ENCODE data around the gene ACSM5. TPM values are rescaled to one million over a fixed set of nuclear protein-coding genes. Genes with fewer than 3 reads are reported as not detected.
"Not testable (repeated sequence)": the region's sequence is repeated elsewhere in the genome, so short reads cannot be mapped to it uniquely, and the experiment has no call there.

Gene ACSM5
- total RNA-seq, 2 experiments from 2014 or later: not detected

GRCh38 chr16:20460313-20460712 is 51.0 kb downstream of the ACSM5 start:
- not testable (repeated sequence) for H3K4me1 Mint-ChIP-seq, H3K36me3 Mint-ChIP-seq, H3K27me3 Mint-ChIP-seq, H3K4me3 Mint-ChIP-seq, H3K27ac Mint-ChIP-seq, H3K9me3 Mint-ChIP-seq, DNase-seq

DNA sequence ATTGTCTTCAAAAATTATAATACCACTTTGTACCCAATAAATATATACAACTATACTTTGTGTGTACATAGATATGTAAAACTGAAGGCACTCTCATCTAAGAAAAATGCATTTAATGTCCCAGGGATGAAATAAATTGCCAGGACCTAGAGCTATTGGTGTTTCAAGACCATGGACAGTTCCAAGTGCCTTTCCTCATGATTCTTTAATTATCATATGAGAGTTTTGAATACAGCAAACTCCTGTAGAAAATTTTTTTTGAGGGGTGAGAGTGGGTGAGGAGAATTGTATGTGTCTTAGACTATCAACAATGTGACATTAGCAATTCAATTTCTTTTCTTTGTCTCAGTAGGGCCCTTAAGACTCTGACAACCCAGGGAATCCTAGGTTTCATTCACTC is 59.6 kb downstream of the ACSM5 start:
- not testable (repeated sequence) for H3K36me3 Mint-ChIP-seq, DNase-seq, H3K9me3 Mint-ChIP-seq, H3K27me3 Mint-ChIP-seq, H3K4me1 Mint-ChIP-seq, H3K27ac Mint-ChIP-seq, H3K4me3 Mint-ChIP-seq

GRCh38 chr16:20469930-20470329 is 60.6 kb downstream of the ACSM5 start:
- H3K27me3 Mint-ChIP-seq, H3K9me3 Mint-ChIP-seq, H3K27ac Mint-ChIP-seq, H3K36me3 Mint-ChIP-seq, H3K4me3 Mint-ChIP-seq, DNase-seq, H3K4me1 Mint-ChIP-seq: not testable (repeated sequence)

DNA sequence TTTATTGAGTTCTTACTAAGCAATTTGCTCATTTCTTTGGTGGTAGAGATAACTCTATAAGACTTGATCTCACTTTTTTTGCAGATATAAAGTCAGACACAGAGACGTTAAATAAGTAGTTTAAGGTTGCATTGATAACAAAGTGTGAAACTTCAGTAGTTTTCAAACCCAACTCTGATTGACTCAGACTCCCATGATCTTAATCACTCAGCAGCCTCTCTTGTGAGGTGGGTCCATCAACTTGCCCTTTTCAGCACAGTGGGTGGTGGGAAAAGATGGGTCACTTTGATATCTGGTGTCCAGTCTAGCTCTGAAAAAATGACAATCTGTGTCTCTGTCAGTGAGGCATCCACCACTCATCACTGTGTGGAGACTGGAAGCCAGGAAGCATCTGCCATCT is 61.4 kb downstream of the ACSM5 start:
- not testable (repeated sequence) for H3K4me1 Mint-ChIP-seq, DNase-seq, H3K27me3 Mint-ChIP-seq, H3K27ac Mint-ChIP-seq, H3K4me3 Mint-ChIP-seq, H3K9me3 Mint-ChIP-seq, H3K36me3 Mint-ChIP-seq

DNA sequence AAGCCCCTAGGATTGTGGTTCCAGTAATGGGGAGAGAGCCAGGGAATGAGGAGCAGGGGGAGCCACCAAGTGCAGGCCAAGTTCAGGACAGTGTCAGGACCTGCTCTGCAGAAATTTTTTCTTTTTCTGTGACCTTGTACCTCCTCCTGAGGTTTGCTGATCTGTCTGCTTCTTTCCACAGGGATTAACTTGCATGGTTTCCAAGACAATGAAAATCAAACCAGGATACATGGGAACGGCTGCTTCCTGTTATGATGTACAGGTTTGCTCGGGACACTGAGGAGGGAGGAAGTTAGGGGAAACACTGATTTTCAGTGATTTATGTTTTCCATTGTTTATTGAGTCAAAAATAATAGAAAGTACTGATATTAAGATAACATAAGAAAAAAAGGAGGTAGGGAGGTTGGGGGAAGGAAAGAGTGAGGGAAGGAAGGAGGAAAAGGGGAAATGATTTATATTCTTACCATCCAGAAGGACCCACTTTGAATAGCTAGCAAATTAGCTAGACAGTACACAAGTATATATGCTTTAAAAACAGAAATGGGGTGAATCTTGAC is 67.9 kb downstream of the ACSM5 start:
- not testable (repeated sequence) for H3K4me3 Mint-ChIP-seq, H3K27ac Mint-ChIP-seq, H3K36me3 Mint-ChIP-seq, H3K4me1 Mint-ChIP-seq, H3K9me3 Mint-ChIP-seq, DNase-seq
- peaks cover 20% of the 10 kb centered on the region for H3K27me3 Mint-ChIP-seq

GRCh38 chr16:20483989-20484388 is 74.7 kb downstream of the ACSM5 start:
- not testable (repeated sequence) for H3K36me3 Mint-ChIP-seq, H3K27ac Mint-ChIP-seq, H3K4me1 Mint-ChIP-seq, H3K4me3 Mint-ChIP-seq, H3K27me3 Mint-ChIP-seq, H3K9me3 Mint-ChIP-seq, DNase-seq

DNA sequence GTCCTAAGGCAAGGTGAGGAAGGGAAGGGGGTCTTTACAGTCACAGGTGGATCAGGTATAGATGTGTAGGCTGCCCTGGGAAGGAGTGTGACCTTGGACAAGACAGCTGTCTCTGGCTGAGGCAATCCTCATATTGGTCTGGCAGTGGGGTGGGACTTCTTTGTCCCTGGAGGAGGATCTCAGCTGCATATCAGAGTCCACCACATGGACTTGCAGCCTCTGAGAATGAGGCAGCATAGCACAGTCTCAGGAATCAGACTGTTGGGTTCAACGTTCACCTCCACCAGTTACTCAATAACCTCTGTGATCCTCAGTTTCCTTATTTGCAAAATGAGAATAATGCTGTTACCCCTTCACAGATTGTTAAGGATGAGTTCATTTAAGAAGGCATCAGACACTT is 75.4 kb downstream of the ACSM5 start:
- no peaks in the 10 kb centered on the region for H3K9me3 Mint-ChIP-seq
- DNase-seq: no peak
- H3K27ac Mint-ChIP-seq: no peak overlapping the region
- H3K27me3 Mint-ChIP-seq: peaks cover 4% of the 10 kb centered on the region
- no peak overlapping the region for H3K4me3 Mint-ChIP-seq
- no peaks in the 10 kb centered on the region for H3K36me3 Mint-ChIP-seq
- no peaks in the 10 kb centered on the region for H3K4me1 Mint-ChIP-seq

DNA sequence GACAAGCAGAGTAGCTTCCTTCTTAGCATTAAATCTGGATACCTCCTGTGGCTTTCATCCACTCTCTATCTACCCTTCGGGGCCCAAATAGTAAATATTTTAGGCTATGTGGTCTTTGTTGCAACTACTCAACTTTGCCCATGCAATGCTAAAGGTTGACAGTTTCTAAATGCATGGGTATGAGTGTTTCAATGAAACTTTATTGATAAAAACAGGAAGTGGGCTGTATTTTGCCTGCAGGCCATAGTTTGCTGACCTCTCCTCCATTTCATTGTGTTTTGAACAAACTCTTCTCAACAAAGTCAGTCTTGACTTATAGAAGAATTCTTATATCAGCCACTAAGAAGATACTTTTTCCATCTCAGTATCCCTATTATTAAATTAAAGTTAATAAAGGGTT is 76.1 kb downstream of the ACSM5 start:
- H3K4me1 Mint-ChIP-seq: no peaks in the 10 kb centered on the region
- no peaks in the 10 kb centered on the region for H3K9me3 Mint-ChIP-seq
- H3K4me3 Mint-ChIP-seq: no peak overlapping the region
- H3K27ac Mint-ChIP-seq: no peak overlapping the region
- H3K36me3 Mint-ChIP-seq: no peaks in the 10 kb centered on the region
- DNase-seq: no peak
- peaks cover 4% of the 10 kb centered on the region for H3K27me3 Mint-ChIP-seq

Other genes with a start within 250 kb of the ACSM5 start
- not detected for gene GP2, start 82.0 kb upstream of the ACSM5 start, total RNA-seq
- not detected for gene UMOD, start 56.8 kb upstream of the ACSM5 start, total RNA-seq
- gene PDILT, start 4.8 kb upstream of the ACSM5 start, total RNA-seq: not detected
- gene ACSM2A, start 42.0 kb downstream of the ACSM5 start, total RNA-seq: not detected
- not detected for gene ACSM2B, start 166.8 kb downstream of the ACSM5 start, total RNA-seq

Data from activated naive CD8-positive, alpha-beta T cell treated with anti-CD3 and anti-CD28 coated beads for 36 hours (primary cell).